NCI-H2171 (cell line): Measurements from ENCODE around the gene ZMIZ1.

ENCODE experiments used
- DNase-seq: peaks from one replicate; lab custom pipeline; 2025; lab: John Stamatoyannopoulos, UW

Gene ZMIZ1

GRCh38 chr10:79342811-79343561 lies 274.2 kb downstream of the ZMIZ1 start:
- DNase-seq = no peak

GRCh38 chr10:79344502-79345195 lies 275.9 kb downstream of the ZMIZ1 start:
- peak; percentile 1 for DNase-seq

- DNase-seq = no peak
Observed at GRCh38 chr10:79345241-79346011, 276.7 kb downstream of the ZMIZ1 start.

GRCh38 chr10:79346012-79346340 lies 277.2 kb downstream of the ZMIZ1 start:
- no peak for DNase-seq

GRCh38 chr10:79346388-79347225 lies 277.8 kb downstream of the ZMIZ1 start:
- DNase-seq = no peak

GRCh38 chr10:79347226-79347893 lies 278.6 kb downstream of the ZMIZ1 start, which contains the start of gene PPIF:
Gene PPIF (plus strand): TSS chr10:79347469. CDS start chr10:79347549, 80 bp downstream.
- DNase-seq = peak; percentile 81

- no peak for DNase-seq
Observed at GRCh38 chr10:79347894-79348639, 279.3 kb downstream of the ZMIZ1 start.

GRCh38 chr10:79348640-79348988 lies 279.8 kb downstream of the ZMIZ1 start:
- DNase-seq = no peak

- no peak for DNase-seq
Observed at GRCh38 chr10:79349072-79349491, 280.3 kb downstream of the ZMIZ1 start.

- DNase-seq = no peak
Observed at GRCh38 chr10:79349766-79350406, 281.1 kb downstream of the ZMIZ1 start.

- no peak for DNase-seq
Observed at GRCh38 chr10:79350407-79351154, 281.8 kb downstream of the ZMIZ1 start.

- DNase-seq = no peak
Observed at GRCh38 chr10:79351332-79351731, 282.6 kb downstream of the ZMIZ1 start.

- no peak for DNase-seq
Observed at GRCh38 chr10:79352035-79352877, 283.5 kb downstream of the ZMIZ1 start.

- DNase-seq = no peak
Observed at GRCh38 chr10:79353000-79353406, 284.2 kb downstream of the ZMIZ1 start.

GRCh38 chr10:79353726-79354125 lies 285.0 kb downstream of the ZMIZ1 start:
- no peak for DNase-seq

- no peak for DNase-seq
Observed at GRCh38 chr10:79354141-79354540, 285.4 kb downstream of the ZMIZ1 start.

GRCh38 chr10:79354615-79355014 lies 285.8 kb downstream of the ZMIZ1 start:
- DNase-seq = no peak

GRCh38 chr10:79355420-79356017 lies 286.8 kb downstream of the ZMIZ1 start:
- DNase-seq = no peak
